ENCODE measurements around the gene RERE.
A peak's percentile ranks its signal among the peaks of the same experiment; 100 is the strongest.

Gene RERE

DNA sequence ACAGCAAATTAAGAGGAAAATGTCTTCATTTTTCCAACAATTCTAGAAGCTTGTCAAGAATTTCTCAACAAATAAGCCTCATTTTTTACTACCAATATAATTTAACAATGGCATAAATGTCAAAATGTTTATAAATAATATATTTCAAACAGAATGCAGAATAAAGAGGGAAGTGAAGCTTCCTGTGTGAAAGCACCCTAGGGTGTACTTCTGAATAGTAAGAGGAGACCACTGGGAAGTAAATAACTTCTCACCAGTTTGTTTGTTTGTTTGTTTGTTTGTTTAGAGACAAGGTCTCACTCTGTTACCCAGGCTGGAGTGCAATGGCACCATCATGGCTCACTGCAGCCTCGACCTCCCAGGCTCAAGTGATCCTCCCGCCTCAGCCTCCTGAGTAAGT is 255.2 kb downstream of the RERE start:
- no peak for TF ChIP-seq EZH2 (IDR thresholded peaks at IDR 0.05)
- TF ChIP-seq FOXP2 (optimal IDR thresholded peaks at IDR 0.05; ENCODE audit: control extremely low read depth, extremely low read length, insufficient read depth): no peak
- no peak for TF ChIP-seq POLR2AphosphoS5 (IDR thresholded peaks at IDR 0.05; ENCODE audit: borderline replicate concordance, low read depth, low read length)
- DNase-seq (ENCODE audit: low read depth, low spot score): no peak
- Histone ChIP-seq H3K9ac (ENCODE audit: insufficient read length) (no peak overlapping the region), H3K27ac (no peak overlapping the region), H3K9me3 (ENCODE audit: low read depth, low read length) (no peaks in the 10 kb centered on the region), H3K4me3 (no peak overlapping the region), H3K36me3 (ENCODE audit: insufficient read depth, low read length) (no peaks in the 10 kb centered on the region)

- Histone ChIP-seq H3K9ac (ENCODE audit: insufficient read length) (no peak overlapping the region), H3K9me3 (ENCODE audit: low read depth, low read length) (no peaks in the 10 kb centered on the region), H3K4me3 (no peak overlapping the region), H3K36me3 (ENCODE audit: insufficient read depth, low read length) (peaks cover 5% of the 10 kb centered on the region; the same call in 1 of the 2 replicates), H3K27ac (no peak overlapping the region)
- TF ChIP-seq EZH2 (IDR thresholded peaks at IDR 0.05) (no peak), POLR2AphosphoS5 (IDR thresholded peaks at IDR 0.05; ENCODE audit: borderline replicate concordance, low read depth, low read length) (no peak), FOXP2 (optimal IDR thresholded peaks at IDR 0.05; ENCODE audit: control extremely low read depth, extremely low read length, insufficient read depth) (no peak)
- peak; percentile 42 for DNase-seq (ENCODE audit: low read depth, low spot score)
These were observed 256.6 kb downstream of the RERE start for GRCh38 chr1:8560611-8561544.

DNA sequence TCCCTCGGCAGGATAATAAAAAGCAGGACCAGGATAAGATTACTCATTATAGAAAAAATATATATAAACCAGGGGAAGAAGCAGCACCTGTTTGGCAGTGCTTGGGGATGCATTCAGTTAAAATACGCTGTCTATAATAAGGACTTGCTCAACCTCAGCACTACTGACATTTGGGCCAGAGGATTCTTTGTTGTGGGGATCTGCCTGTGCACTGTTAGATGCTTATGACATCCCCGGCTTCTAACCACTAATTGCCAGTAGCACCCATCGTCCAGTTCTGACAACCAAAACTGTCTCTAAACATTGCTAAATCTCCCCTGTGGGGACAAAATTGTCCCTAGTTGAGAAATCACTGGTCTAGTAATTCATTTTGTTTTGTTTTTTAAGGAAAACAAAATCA is 257.4 kb downstream of the RERE start:
- Histone ChIP-seq H3K27ac (no peak overlapping the region), H3K9me3 (ENCODE audit: low read depth, low read length) (no peaks in the 10 kb centered on the region), H3K9ac (ENCODE audit: insufficient read length) (no peak overlapping the region), H3K36me3 (ENCODE audit: insufficient read depth, low read length) (peaks cover 11% of the 10 kb centered on the region), H3K4me3 (no peak overlapping the region)
- TF ChIP-seq EZH2 (IDR thresholded peaks at IDR 0.05) (no peak), FOXP2 (optimal IDR thresholded peaks at IDR 0.05; ENCODE audit: control extremely low read depth, extremely low read length, insufficient read depth) (no peak), POLR2AphosphoS5 (IDR thresholded peaks at IDR 0.05; ENCODE audit: borderline replicate concordance, low read depth, low read length) (no peak)
- no peak for DNase-seq (ENCODE audit: low read depth, low spot score)

GRCh38 chr1:8555582-8555981 is 261.9 kb downstream of the RERE start:
- TF ChIP-seq EZH2 (IDR thresholded peaks at IDR 0.05) (no peak), POLR2AphosphoS5 (IDR thresholded peaks at IDR 0.05; ENCODE audit: borderline replicate concordance, low read depth, low read length) (no peak), FOXP2 (optimal IDR thresholded peaks at IDR 0.05; ENCODE audit: control extremely low read depth, extremely low read length, insufficient read depth) (no peak)
- Histone ChIP-seq H3K36me3 (ENCODE audit: insufficient read depth, low read length) (peaks cover 17% of the 10 kb centered on the region), H3K9ac (ENCODE audit: insufficient read length) (no peak overlapping the region), H3K27ac (peak overlapping the region; percentile 69; the same call in 1 of the 2 replicates), H3K9me3 (ENCODE audit: low read depth, low read length) (no peaks in the 10 kb centered on the region), H3K4me3 (no peak overlapping the region)
- no peak for DNase-seq (ENCODE audit: low read depth, low spot score)

- DNase-seq (ENCODE audit: low read depth, low spot score): no peak
- no peak overlapping the region for H3K9ac ChIP-seq (ENCODE audit: insufficient read length)
- H3K27ac ChIP-seq: peak overlapping the region; percentile 69; the same call in 1 of the 2 replicates
- TF ChIP-seq POLR2AphosphoS5 (IDR thresholded peaks at IDR 0.05; ENCODE audit: borderline replicate concordance, low read depth, low read length) (no peak), FOXP2 (optimal IDR thresholded peaks at IDR 0.05; ENCODE audit: control extremely low read depth, extremely low read length, insufficient read depth) (no peak), EZH2 (IDR thresholded peaks at IDR 0.05) (no peak)
- peaks cover 17% of the 10 kb centered on the region for H3K36me3 ChIP-seq (ENCODE audit: insufficient read depth, low read length)
- no peak overlapping the region for H3K4me3 ChIP-seq
- no peaks in the 10 kb centered on the region for H3K9me3 ChIP-seq (ENCODE audit: low read depth, low read length)
These were observed 262.4 kb downstream of the RERE start for GRCh38 chr1:8554956-8555534.

GRCh38 chr1:8552820-8553397 is 264.5 kb downstream of the RERE start:
- H3K9ac ChIP-seq (ENCODE audit: insufficient read length): no peak overlapping the region
- no peak overlapping the region for H3K4me3 ChIP-seq
- peaks cover 17% of the 10 kb centered on the region for H3K36me3 ChIP-seq (ENCODE audit: insufficient read depth, low read length)
- H3K27ac ChIP-seq: no peak overlapping the region
- DNase-seq (ENCODE audit: low read depth, low spot score): no peak
- H3K9me3 ChIP-seq (ENCODE audit: low read depth, low read length): no peaks in the 10 kb centered on the region
- TF ChIP-seq EZH2 (IDR thresholded peaks at IDR 0.05): no peak
- TF ChIP-seq FOXP2 (optimal IDR thresholded peaks at IDR 0.05; ENCODE audit: control extremely low read depth, extremely low read length, insufficient read depth): no peak
- no peak for TF ChIP-seq POLR2AphosphoS5 (IDR thresholded peaks at IDR 0.05; ENCODE audit: borderline replicate concordance, low read depth, low read length)

GRCh38 chr1:8551613-8552489 is 265.6 kb downstream of the RERE start:
- TF ChIP-seq FOXP2 (optimal IDR thresholded peaks at IDR 0.05; ENCODE audit: control extremely low read depth, extremely low read length, insufficient read depth): no peak
- TF ChIP-seq POLR2AphosphoS5 (IDR thresholded peaks at IDR 0.05; ENCODE audit: borderline replicate concordance, low read depth, low read length): no peak
- TF ChIP-seq EZH2 (IDR thresholded peaks at IDR 0.05): no peak

More at GRCh38 chr1:8551613-8552489, 265.6 kb downstream of the RERE start:
- Histone ChIP-seq H3K36me3 (ENCODE audit: insufficient read depth, low read length) (peaks cover 17% of the 10 kb centered on the region), H3K9me3 (ENCODE audit: low read depth, low read length) (no peaks in the 10 kb centered on the region), H3K4me3 (no peak overlapping the region), H3K9ac (ENCODE audit: insufficient read length) (no peak overlapping the region), H3K27ac (no peak overlapping the region)
- DNase-seq (ENCODE audit: low read depth, low spot score): no peak

Data from SK-N-MC (cell line).